Astrocyte (in vitro differentiated cells and primary cell): ENCODE data around the gene HNRNPD. TPM values are rescaled to one million over a fixed set of nuclear protein-coding genes. Genes with fewer than 3 reads are reported as not detected.
"Not testable (repeated sequence)": the region's sequence is repeated elsewhere in the genome, so short reads cannot be mapped to it uniquely, and the experiment has no call there.

Experiments used
- DNase-seq: peaks from one replicate; pipeline ENCODE4 v3.0.0-alpha.2; 2010; ENCODE audit warnings: low read depth
- FAIRE-seq: peaks from 2 replicates; lab custom pipeline; 2011; peaks lifted over from hg19 to GRCh38; lab: Jason Lieb, UNC
- H2AFZ ChIP-seq: 2 replicates; pipeline ENCODE4 v1.6.0; 2012; ENCODE audit warnings: low read depth, low read length, inconsistent platforms
- H3K27ac ChIP-seq: 2 replicates; pipeline ENCODE4 v1.5.1; 2011; ENCODE audit warnings: low read depth, low read length, inconsistent platforms
- H3K27me3 ChIP-seq: 2 replicates; pipeline ENCODE4 v1.6.0; 2011; ENCODE audit warnings: low read length, inconsistent platforms; ENCODE audit not compliant: insufficient read depth
- H3K36me3 ChIP-seq: 2 replicates; pipeline ENCODE4 v1.5.1; 2011; ENCODE audit warnings: low read length, inconsistent platforms; ENCODE audit not compliant: insufficient read depth
- H3K4me1 ChIP-seq: 2 replicates; pipeline ENCODE4 v1.5.1; 2011; ENCODE audit warnings: low read length, inconsistent platforms; ENCODE audit not compliant: insufficient read depth
- H3K4me2 ChIP-seq: 2 replicates; pipeline ENCODE4 v1.6.0; 2012; ENCODE audit warnings: low read length, inconsistent platforms
- H3K4me3 ChIP-seq: 2 replicates; pipeline ENCODE4 v1.5.1; 2011; ENCODE audit warnings: low read depth, mild to moderate bottlenecking, low read length, inconsistent platforms; ENCODE audit not compliant: insufficient read depth
- H3K79me2 ChIP-seq: 2 replicates; pipeline ENCODE4 v1.6.0; 2012; ENCODE audit warnings: mild to moderate bottlenecking, low read length, inconsistent platforms; ENCODE audit not compliant: insufficient read depth
- H3K9ac ChIP-seq: 2 replicates; pipeline ENCODE4 v1.6.0; 2012; ENCODE audit warnings: mild to moderate bottlenecking, low read length, inconsistent platforms
- H3K9me3 ChIP-seq: 2 replicates; pipeline ENCODE4 v1.5.1; 2012; ENCODE audit warnings: low read depth, mild to moderate bottlenecking, low read length, inconsistent platforms; ENCODE audit not compliant: insufficient read depth
- H4K20me1 ChIP-seq: 2 replicates; pipeline ENCODE4 v1.6.0; 2012; ENCODE audit warnings: low read length, inconsistent platforms; ENCODE audit not compliant: insufficient read depth
- H3K27ac Mint-ChIP-seq: one replicate; pipeline ENCODE4 v1.8.0; 2021; ENCODE audit warnings: mild to moderate bottlenecking, mixed read lengths; ENCODE audit not compliant: unreplicated experiment
- H3K27me3 Mint-ChIP-seq: one replicate; pipeline ENCODE4 v1.8.0; 2021; ENCODE audit warnings: low read depth, mixed read lengths; ENCODE audit not compliant: unreplicated experiment
- H3K36me3 Mint-ChIP-seq: one replicate; pipeline ENCODE4 v1.8.0; 2021; ENCODE audit warnings: low read depth, mixed read lengths; ENCODE audit not compliant: unreplicated experiment
- H3K4me1 Mint-ChIP-seq: one replicate; pipeline ENCODE4 v1.8.0; 2021; ENCODE audit warnings: low read depth, mixed read lengths; ENCODE audit not compliant: unreplicated experiment
- H3K4me3 Mint-ChIP-seq: one replicate; pipeline ENCODE4 v1.8.0; 2021; ENCODE audit warnings: mild to moderate bottlenecking, moderate library complexity, mixed read lengths; ENCODE audit not compliant: unreplicated experiment
- H3K9me3 Mint-ChIP-seq: one replicate; pipeline ENCODE4 v1.8.0; 2021; ENCODE audit warnings: mild to moderate bottlenecking, mixed read lengths; ENCODE audit not compliant: unreplicated experiment
- CTCF ChIP-seq: IDR thresholded peaks from 2 replicates; pipeline ENCODE4 v1.5.1; 2011; ENCODE audit warnings: low read depth, mild to moderate bottlenecking, inconsistent platforms, low read length, moderate library complexity; ENCODE audit not compliant: insufficient read depth
- EZH2 ChIP-seq: IDR thresholded peaks from 2 replicates; pipeline ENCODE4 v1.6.1; 2012; ENCODE audit warnings: mild to moderate bottlenecking, low read length, inconsistent platforms; ENCODE audit not compliant: insufficient read depth
- total RNA-seq: library from RNA; stranded (reverse); gene quantifications from 2 replicates; pipeline ENCODE4 v1.2.1, GENCODE V29; 2021

HNRNPD gene
- total RNA-seq, 1 donor from 2014 or later: 162 TPM

- no peaks in the 10 kb centered on the region for H3K9me3 ChIP-seq
- peaks cover 17% of the 10 kb centered on the region for H3K36me3 Mint-ChIP-seq
- H3K4me1 Mint-ChIP-seq: peaks cover 38% of the 10 kb centered on the region
- H3K4me1 ChIP-seq: peaks cover 34% of the 10 kb centered on the region
- no peaks in the 10 kb centered on the region for H3K27me3 Mint-ChIP-seq
- H3K4me2 ChIP-seq: no peak overlapping the region
- H3K4me3 Mint-ChIP-seq: peak overlapping the region; percentile 14
- peaks cover 24% of the 10 kb centered on the region for H3K79me2 ChIP-seq
- TF ChIP-seq CTCF: no peak
- TF ChIP-seq EZH2: no peak
- H3K4me3 ChIP-seq: no peak overlapping the region
- DNase-seq (no peak), FAIRE-seq (no peak)
- no peaks in the 10 kb centered on the region for H3K27me3 ChIP-seq
- H2AFZ ChIP-seq: no peak overlapping the region
- H3K27ac ChIP-seq: no peak overlapping the region
- H3K9me3 Mint-ChIP-seq: no peaks in the 10 kb centered on the region
- H3K36me3 ChIP-seq: peaks cover 39% of the 10 kb centered on the region
- H3K27ac Mint-ChIP-seq: peak overlapping the region; percentile 20
- H3K9ac ChIP-seq: no peak overlapping the region
- H4K20me1 ChIP-seq: peaks cover 55% of the 10 kb centered on the region
Measured at GRCh38 chr4:82421796-82422560, 48.2 kb upstream of the HNRNPD start.

- no peaks in the 10 kb centered on the region for H3K9me3 Mint-ChIP-seq
- no peak overlapping the region for H2AFZ ChIP-seq
- H3K4me1 ChIP-seq: peaks cover 12% of the 10 kb centered on the region
- no peaks in the 10 kb centered on the region for H3K79me2 ChIP-seq
- peaks cover 8% of the 10 kb centered on the region for H3K36me3 Mint-ChIP-seq
- H3K27me3 Mint-ChIP-seq: no peaks in the 10 kb centered on the region
- H3K4me2 ChIP-seq: no peak overlapping the region
- peaks cover 18% of the 10 kb centered on the region for H3K4me1 Mint-ChIP-seq
- TF ChIP-seq EZH2 (no peak), CTCF (no peak)
- no peak overlapping the region for H3K9ac ChIP-seq
- peaks cover 14% of the 10 kb centered on the region for H3K36me3 ChIP-seq
- H3K4me3 Mint-ChIP-seq: no peak overlapping the region
- H3K27ac Mint-ChIP-seq: no peak overlapping the region
- FAIRE-seq (no peak), DNase-seq (no peak)
- H3K4me3 ChIP-seq: no peak overlapping the region
- no peaks in the 10 kb centered on the region for H3K9me3 ChIP-seq
- peaks cover 4% of the 10 kb centered on the region for H3K27me3 ChIP-seq
- H3K27ac ChIP-seq: no peak overlapping the region
- H4K20me1 ChIP-seq: peaks cover 30% of the 10 kb centered on the region
Measured at GRCh38 chr4:82419451-82419850, 45.7 kb upstream of the HNRNPD start.

GRCh38 chr4:82415922-82416365 is 42.2 kb upstream of the HNRNPD start:
- no peaks in the 10 kb centered on the region for H3K9me3 ChIP-seq
- H3K27me3 Mint-ChIP-seq: no peaks in the 10 kb centered on the region
- H3K36me3 Mint-ChIP-seq: no peaks in the 10 kb centered on the region
- H3K36me3 ChIP-seq: no peaks in the 10 kb centered on the region
- FAIRE-seq (no peak), DNase-seq (no peak)
- TF ChIP-seq CTCF (no peak), EZH2 (no peak)
- H3K9ac ChIP-seq: no peak overlapping the region
- no peak overlapping the region for H3K27ac Mint-ChIP-seq
- H4K20me1 ChIP-seq: no peaks in the 10 kb centered on the region
- H2AFZ ChIP-seq: peak overlapping the region; percentile 58
- no peaks in the 10 kb centered on the region for H3K4me1 ChIP-seq
- no peaks in the 10 kb centered on the region for H3K4me1 Mint-ChIP-seq
- peaks cover 4% of the 10 kb centered on the region for H3K27me3 ChIP-seq
- peak overlapping the region; percentile 1 for H3K4me3 Mint-ChIP-seq
- H3K4me3 ChIP-seq: no peak overlapping the region
- H3K9me3 Mint-ChIP-seq: no peaks in the 10 kb centered on the region
- no peak overlapping the region for H3K27ac ChIP-seq
- H3K79me2 ChIP-seq: no peaks in the 10 kb centered on the region
- peak overlapping the region; percentile 62 for H3K4me2 ChIP-seq

- not testable (repeated sequence) for H3K36me3 ChIP-seq, H3K9ac ChIP-seq, H3K4me1 ChIP-seq, H3K9me3 Mint-ChIP-seq, H3K27me3 Mint-ChIP-seq, H4K20me1 ChIP-seq, FAIRE-seq, H3K79me2 ChIP-seq, H3K9me3 ChIP-seq, H2AFZ ChIP-seq, H3K27ac Mint-ChIP-seq, H3K4me2 ChIP-seq, H3K4me3 ChIP-seq, H3K27me3 ChIP-seq, H3K36me3 Mint-ChIP-seq, H3K27ac ChIP-seq, H3K4me1 Mint-ChIP-seq, DNase-seq, H3K4me3 Mint-ChIP-seq
Measured at GRCh38 chr4:82415061-82415460, 41.3 kb upstream of the HNRNPD start.
